Measurements from ENCODE around the gene PAGE2B.

DNA sequence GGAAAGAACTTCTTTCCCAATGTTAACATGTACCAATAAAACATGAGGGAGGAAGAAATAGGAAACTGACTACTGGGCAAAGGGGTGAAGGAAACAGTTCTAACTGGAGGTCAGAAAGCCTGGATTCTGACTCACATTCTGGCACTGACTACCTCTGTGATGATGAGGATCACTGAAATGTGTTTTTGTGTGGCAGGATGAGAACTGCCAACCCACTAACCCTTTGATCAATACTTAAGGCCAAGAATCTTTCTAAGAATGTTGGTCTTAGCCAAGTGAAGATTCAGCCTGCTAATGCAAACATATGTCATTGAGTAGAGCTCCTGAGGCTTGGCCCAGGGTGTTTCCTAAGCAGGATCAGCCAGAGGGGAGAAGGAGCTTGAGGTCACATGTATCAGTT is 48.7 kb upstream of the PAGE2B start:
- TF ChIP-seq, protein P1, sequence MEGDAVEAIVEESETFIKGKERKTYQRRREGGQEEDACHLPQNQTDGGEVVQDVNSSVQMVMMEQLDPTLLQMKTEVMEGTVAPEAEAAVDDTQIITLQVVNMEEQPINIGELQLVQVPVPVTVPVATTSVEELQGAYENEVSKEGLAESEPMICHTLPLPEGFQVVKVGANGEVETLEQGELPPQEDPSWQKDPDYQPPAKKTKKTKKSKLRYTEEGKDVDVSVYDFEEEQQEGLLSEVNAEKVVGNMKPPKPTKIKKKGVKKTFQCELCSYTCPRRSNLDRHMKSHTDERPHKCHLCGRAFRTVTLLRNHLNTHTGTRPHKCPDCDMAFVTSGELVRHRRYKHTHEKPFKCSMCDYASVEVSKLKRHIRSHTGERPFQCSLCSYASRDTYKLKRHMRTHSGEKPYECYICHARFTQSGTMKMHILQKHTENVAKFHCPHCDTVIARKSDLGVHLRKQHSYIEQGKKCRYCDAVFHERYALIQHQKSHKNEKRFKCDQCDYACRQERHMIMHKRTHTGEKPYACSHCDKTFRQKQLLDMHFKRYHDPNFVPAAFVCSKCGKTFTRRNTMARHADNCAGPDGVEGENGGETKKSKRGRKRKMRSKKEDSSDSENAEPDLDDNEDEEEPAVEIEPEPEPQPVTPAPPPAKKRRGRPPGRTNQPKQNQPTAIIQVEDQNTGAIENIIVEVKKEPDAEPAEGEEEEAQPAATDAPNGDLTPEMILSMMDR (IDR thresholded peaks at IDR 0.05): no peak
- TF ChIP-seq SIN3A (IDR thresholded peaks at IDR 0.05; ENCODE audit: borderline replicate concordance, insufficient read depth, low read depth, low read length) (no peak), POLR2AphosphoS5 (IDR thresholded peaks at IDR 0.05; ENCODE audit: low read depth, low read length) (no peak)

Data from Panc1 (cell line).